AG09309 (cell line): Measurements from ENCODE around the gene CMTR2.

Source experiments
- DNase-seq: peaks from one replicate; pipeline ENCODE4 v3.0.0-alpha.2; 2010; ENCODE audit warnings: low read depth
- H3K4me3 ChIP-seq: 2 replicates; pipeline ENCODE4 v1.5.1; 2011; ENCODE audit warnings: mild to moderate bottlenecking, low read depth, low read length, moderate library complexity; ENCODE audit not compliant: control insufficient read depth
- CTCF ChIP-seq: IDR thresholded peaks from 2 replicates; pipeline ENCODE4 v1.5.1; 2011; ENCODE audit warnings: mild to moderate bottlenecking, low read depth, low read length, inconsistent platforms; ENCODE audit not compliant: insufficient read depth, control insufficient read depth; ENCODE audit errors: missing control alignments

CMTR2 gene

DNA sequence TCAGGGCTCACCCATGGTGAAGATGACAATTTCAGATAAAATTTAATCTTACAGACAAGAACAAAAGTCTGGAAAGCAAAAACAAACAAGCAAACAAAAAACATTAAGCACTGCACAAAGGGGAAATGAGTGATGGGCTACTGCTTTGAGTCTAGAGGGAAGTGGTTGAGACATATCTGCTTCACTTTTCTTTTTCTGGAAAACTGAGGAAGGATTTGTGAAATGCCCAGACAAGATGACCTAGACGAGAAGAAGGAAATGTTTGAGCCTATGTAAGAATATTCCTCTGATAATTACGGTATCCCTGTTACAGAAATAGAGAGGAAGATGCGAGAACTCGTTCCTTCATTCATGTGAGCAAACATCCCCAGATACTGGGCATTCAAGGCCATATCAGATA lies 47.2 kb downstream of the CMTR2 start:
- no peak for DNase-seq
- no peak overlapping the region for H3K4me3 ChIP-seq
- no peak for TF ChIP-seq CTCF
